Measurements from ENCODE around the gene NOSTRIN.

The NOSTRIN gene, protein sequence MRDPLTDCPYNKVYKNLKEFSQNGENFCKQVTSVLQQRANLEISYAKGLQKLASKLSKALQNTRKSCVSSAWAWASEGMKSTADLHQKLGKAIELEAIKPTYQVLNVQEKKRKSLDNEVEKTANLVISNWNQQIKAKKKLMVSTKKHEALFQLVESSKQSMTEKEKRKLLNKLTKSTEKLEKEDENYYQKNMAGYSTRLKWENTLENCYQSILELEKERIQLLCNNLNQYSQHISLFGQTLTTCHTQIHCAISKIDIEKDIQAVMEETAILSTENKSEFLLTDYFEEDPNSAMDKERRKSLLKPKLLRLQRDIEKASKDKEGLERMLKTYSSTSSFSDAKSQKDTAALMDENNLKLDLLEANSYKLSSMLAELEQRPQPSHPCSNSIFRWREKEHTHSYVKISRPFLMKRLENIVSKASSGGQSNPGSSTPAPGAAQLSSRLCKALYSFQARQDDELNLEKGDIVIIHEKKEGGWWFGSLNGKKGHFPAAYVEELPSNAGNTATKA

DNA sequence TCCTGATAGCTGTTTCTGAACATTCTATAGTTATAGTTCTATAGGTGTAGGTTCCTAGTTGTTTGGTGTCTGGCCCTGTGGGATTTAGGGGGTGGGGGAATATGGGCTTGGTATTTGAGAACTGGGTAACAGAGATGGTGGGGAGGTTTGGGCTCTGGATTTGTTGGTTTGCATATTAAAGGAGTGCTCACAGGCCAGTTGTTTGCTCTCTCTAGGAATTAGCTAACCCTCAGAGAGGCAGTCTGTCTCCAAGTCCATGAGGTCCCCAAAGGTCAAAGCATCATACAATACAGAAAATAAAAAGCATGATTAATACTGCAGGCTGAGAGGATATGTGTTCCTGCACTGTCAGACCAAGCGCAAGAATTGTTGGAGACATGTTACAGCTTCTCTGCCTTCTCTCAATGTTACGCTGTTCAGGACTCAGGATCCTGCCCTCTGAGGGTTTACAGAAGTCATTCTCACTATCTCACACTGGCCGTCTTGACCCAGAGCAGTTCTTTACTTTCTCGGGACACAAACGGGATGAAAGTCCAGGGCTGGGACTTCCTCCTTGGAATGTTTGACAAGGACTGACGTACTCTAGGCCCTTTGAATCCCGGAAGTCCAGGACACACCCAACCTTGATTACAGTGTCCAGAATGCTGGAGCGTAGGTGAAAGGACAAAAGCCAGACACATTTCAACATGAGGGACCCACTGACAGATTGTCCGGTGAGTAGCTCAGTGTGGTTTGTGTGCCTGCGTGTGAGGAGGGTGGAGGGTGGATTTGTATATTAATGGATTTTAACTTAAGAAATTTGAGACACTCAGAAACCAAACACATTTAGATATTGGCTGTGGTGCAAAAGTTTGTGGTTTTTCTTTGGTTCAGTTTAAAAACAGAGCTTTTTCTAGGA, at the start of gene NOSTRIN:
Gene NOSTRIN (plus strand): TSS at position 677 of the 898 bp plus-strand sequence. CDS start 10 bp downstream, at position 687.
- TF ChIP-seq, protein P1, sequence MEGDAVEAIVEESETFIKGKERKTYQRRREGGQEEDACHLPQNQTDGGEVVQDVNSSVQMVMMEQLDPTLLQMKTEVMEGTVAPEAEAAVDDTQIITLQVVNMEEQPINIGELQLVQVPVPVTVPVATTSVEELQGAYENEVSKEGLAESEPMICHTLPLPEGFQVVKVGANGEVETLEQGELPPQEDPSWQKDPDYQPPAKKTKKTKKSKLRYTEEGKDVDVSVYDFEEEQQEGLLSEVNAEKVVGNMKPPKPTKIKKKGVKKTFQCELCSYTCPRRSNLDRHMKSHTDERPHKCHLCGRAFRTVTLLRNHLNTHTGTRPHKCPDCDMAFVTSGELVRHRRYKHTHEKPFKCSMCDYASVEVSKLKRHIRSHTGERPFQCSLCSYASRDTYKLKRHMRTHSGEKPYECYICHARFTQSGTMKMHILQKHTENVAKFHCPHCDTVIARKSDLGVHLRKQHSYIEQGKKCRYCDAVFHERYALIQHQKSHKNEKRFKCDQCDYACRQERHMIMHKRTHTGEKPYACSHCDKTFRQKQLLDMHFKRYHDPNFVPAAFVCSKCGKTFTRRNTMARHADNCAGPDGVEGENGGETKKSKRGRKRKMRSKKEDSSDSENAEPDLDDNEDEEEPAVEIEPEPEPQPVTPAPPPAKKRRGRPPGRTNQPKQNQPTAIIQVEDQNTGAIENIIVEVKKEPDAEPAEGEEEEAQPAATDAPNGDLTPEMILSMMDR (IDR thresholded peaks at IDR 0.05; ENCODE audit: insufficient read depth, low read length, poor library complexity, severe bottlenecking) = no peak
- TF ChIP-seq EZH2phosphoT487 (conservative IDR thresholded peaks at IDR 0.05; ENCODE audit: low read length) = no peak
- Histone ChIP-seq H3F3A (ENCODE audit: insufficient read depth) (no peaks in the 10 kb centered on the region), H3K36me3 (ENCODE audit: low read length) (no peaks in the 10 kb centered on the region), H3K4me2 (ENCODE audit: low read depth, low read length, poor library complexity, severe bottlenecking) (no peak within 1 kb of the TSS), H2AFZ (ENCODE audit: low read depth, low read length, severe bottlenecking) (no peak within 1 kb of the TSS), H4K20me1 (ENCODE audit: low read depth, low read length) (no peaks in the 10 kb centered on the region), H3K9me3 (ENCODE audit: insufficient read depth, low read length) (no peaks in the 10 kb centered on the region), H3K27ac (ENCODE audit: low read depth, low read length) (no peak within 1 kb of the TSS), H3K27me3 (ENCODE audit: low read length) (no peaks in the 10 kb centered on the region), H3K9ac (ENCODE audit: low read length) (no peak within 1 kb of the TSS), H3K9me2 (replicated peaks; ENCODE audit: insufficient read depth, low read length) (no peaks in the 10 kb centered on the region), H3K4me3 (ENCODE audit: insufficient read depth, low read length, poor library complexity, severe bottlenecking) (no peak within 1 kb of the TSS), H3K79me2 (ENCODE audit: insufficient read depth, low read length) (no peaks in the 10 kb centered on the region)

DNA sequence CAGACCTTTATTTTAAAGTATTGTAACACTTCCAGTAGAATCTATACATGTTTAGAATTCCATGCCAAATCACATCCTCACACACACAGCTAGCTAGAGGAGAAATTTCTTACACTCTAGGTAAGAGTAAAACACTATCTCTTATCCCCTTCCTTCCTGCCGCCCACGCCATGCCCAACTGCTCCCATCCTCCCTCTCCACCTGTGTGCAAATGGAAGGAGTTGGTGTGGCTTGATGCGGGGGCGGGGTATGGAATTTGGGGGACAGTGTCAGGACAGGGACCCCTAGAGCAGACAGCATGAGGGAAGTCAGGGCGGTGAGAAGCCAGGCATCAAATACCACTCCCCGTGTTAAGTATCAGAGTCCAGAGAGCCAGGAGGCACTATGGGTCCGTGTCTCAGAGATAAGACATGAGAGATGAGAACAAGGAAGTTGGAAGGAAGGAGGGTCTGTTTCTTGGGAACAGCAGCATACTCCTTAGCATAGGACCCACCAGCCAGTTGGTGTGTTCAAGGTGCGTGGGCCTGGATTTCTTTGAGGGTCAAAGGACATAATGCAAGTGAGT, 48.6 kb upstream of the NOSTRIN start:
- Histone ChIP-seq H3K4me3 (ENCODE audit: insufficient read depth, low read length, poor library complexity, severe bottlenecking) (no peak overlapping the region), H3F3A (ENCODE audit: insufficient read depth) (no peaks in the 10 kb centered on the region), H3K9me3 (ENCODE audit: insufficient read depth, low read length) (no peaks in the 10 kb centered on the region), H3K9ac (ENCODE audit: low read length) (no peak overlapping the region), H3K79me2 (ENCODE audit: insufficient read depth, low read length) (no peaks in the 10 kb centered on the region), H3K27ac (ENCODE audit: low read depth, low read length) (no peak overlapping the region), H2AFZ (ENCODE audit: low read depth, low read length, severe bottlenecking) (no peak overlapping the region), H3K27me3 (ENCODE audit: low read length) (no peaks in the 10 kb centered on the region), H3K9me2 (replicated peaks; ENCODE audit: insufficient read depth, low read length) (no peaks in the 10 kb centered on the region), H3K36me3 (ENCODE audit: low read length) (no peaks in the 10 kb centered on the region), H4K20me1 (ENCODE audit: low read depth, low read length) (no peaks in the 10 kb centered on the region), H3K4me2 (ENCODE audit: low read depth, low read length, poor library complexity, severe bottlenecking) (no peak overlapping the region)
- TF ChIP-seq, protein P1 (IDR thresholded peaks at IDR 0.05; ENCODE audit: insufficient read depth, low read length, poor library complexity, severe bottlenecking) = no peak
- TF ChIP-seq EZH2phosphoT487 (conservative IDR thresholded peaks at IDR 0.05; ENCODE audit: low read length) = no peak

DNA sequence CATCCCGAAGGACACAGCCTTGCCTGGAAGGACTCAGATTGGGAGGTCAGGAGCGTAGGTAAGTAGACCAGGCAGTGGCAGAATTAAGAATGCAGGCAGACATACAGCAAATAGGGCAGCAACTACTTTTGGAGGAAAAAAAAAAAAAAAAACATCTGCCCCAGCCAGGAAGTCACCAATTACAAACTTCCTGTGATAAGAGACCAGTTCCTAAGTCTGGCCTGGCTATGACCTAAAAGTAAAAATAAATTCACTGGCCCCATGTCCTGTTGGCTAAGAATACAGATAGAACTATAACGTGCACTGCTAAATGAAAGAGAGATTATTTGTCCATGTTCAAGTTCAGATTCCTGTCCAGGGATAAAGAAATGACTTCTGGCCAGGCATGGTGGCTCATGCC, 45.2 kb upstream of the NOSTRIN start:
- no peaks in the 10 kb centered on the region for H3K9me2 ChIP-seq (replicated peaks; ENCODE audit: insufficient read depth, low read length)
- no peaks in the 10 kb centered on the region for H3K27me3 ChIP-seq (ENCODE audit: low read length)
- H3K9ac ChIP-seq (ENCODE audit: low read length) = no peak overlapping the region
- H3K4me2 ChIP-seq (ENCODE audit: low read depth, low read length, poor library complexity, severe bottlenecking) = no peak overlapping the region
- no peaks in the 10 kb centered on the region for H3F3A ChIP-seq (ENCODE audit: insufficient read depth)
- no peak overlapping the region for H2AFZ ChIP-seq (ENCODE audit: low read depth, low read length, severe bottlenecking)
- H4K20me1 ChIP-seq (ENCODE audit: low read depth, low read length) = no peaks in the 10 kb centered on the region
- no peak for TF ChIP-seq EZH2phosphoT487 (conservative IDR thresholded peaks at IDR 0.05; ENCODE audit: low read length)
- TF ChIP-seq, protein P1 (IDR thresholded peaks at IDR 0.05; ENCODE audit: insufficient read depth, low read length, poor library complexity, severe bottlenecking) = no peak
- H3K27ac ChIP-seq (ENCODE audit: low read depth, low read length) = no peak overlapping the region
- no peaks in the 10 kb centered on the region for H3K9me3 ChIP-seq (ENCODE audit: insufficient read depth, low read length)
- no peak overlapping the region for H3K4me3 ChIP-seq (ENCODE audit: insufficient read depth, low read length, poor library complexity, severe bottlenecking)
- H3K79me2 ChIP-seq (ENCODE audit: insufficient read depth, low read length) = no peaks in the 10 kb centered on the region
- H3K36me3 ChIP-seq (ENCODE audit: low read length) = no peaks in the 10 kb centered on the region

Measured in SU-DHL-6 (cell line).